Thyroid gland (tissue), 4 donors: ENCODE measurements around the gene CCSER1. TPM values are rescaled to one million over a fixed set of nuclear protein-coding genes. Genes with fewer than 3 reads are reported as not detected.
"Not testable (repeated sequence)": the region's sequence is repeated elsewhere in the genome, so short reads cannot be mapped to it uniquely, and the experiment has no call there.

Experiments used
- DNase-seq, 2 donors: peaks; one replicate each; pipeline ENCODE4 v3.0.0-alpha.2; 2019
- H3K27ac ChIP-seq, 3 donors: fragments of 200-600 bp; sonication (generic); 1 replicate in 2 of 3; 2 replicates in 1 of 3; pipeline ENCODE4 v1.5.1; 2016 to 2019; ENCODE audit warnings: mild to moderate bottlenecking in 1 of 3, moderate library complexity in 1 of 3
- H3K27me3 ChIP-seq: fragments of 200-600 bp; sonication (generic); one replicate; pipeline ENCODE4 v1.5.1; 2019
- H3K36me3 ChIP-seq, 2 donors: fragments of 200-600 bp; sonication (generic); one replicate each; pipeline ENCODE4 v1.5.1; 2016 to 2019
- H3K4me1 ChIP-seq, 2 donors: fragments of 200-600 bp; sonication (generic); one replicate each; pipeline ENCODE4 v1.5.1; 2017 to 2019
- H3K4me3 ChIP-seq, 3 donors: fragments of 200-600 bp; sonication (generic); replicated peaks in 1 of 3; 1 replicate in 2 of 3; 2 replicates in 1 of 3; pipeline ENCODE4 v1.5.1; 2016; ENCODE audit warnings: mild to moderate bottlenecking in 1 of 3
- H3K9me3 ChIP-seq: fragments of 200-600 bp; sonication (generic); one replicate; pipeline ENCODE4 v1.5.1; 2017
- POLR2A ChIP-seq, 2 donors: fragments of 450-650 bp; IDR thresholded peaks; one replicate each; pipeline ENCODE4 v1.6.1; 2017; ENCODE audit warnings: antibody characterized with exemption in 2 of 2, mild to moderate bottlenecking in 2 of 2, moderate library complexity in 1 of 2
- WGBS, 2 donors: methylation state at CpG; one replicate each; pipeline ENCODE4 v1.1.5; 2017; 5-methylcytosine and 5-hydroxymethylcytosine counted together
- intact Hi-C: fragments of 100-400 bp; cut with DNase I; formaldehyde crosslinking; loops from one replicate; pipeline ENCODE4 v1.15.1; 2023
- total RNA-seq, 4 donors: library from RNA; depleted of rRNA; stranded (reverse); fragments of >200 nt; gene quantifications; one replicate each; pipeline ENCODE4 v1.2.3, GENCODE V29; 2016
- TF ChIP-seq, protein P1 (sequence below), 6 experiments: fragments of 200-600 bp in 3 of 6; fragments of 450-650 bp in 3 of 6; sonication (generic) in 3 of 6; IDR thresholded peaks; one replicate each; pipeline ENCODE4 v1.5.1; 2016 to 2019; ENCODE audit warnings: antibody characterized with exemption in 6 of 6, mild to moderate bottlenecking in 2 of 6, inconsistent platforms in 1 of 6, moderate library complexity in 1 of 6

Gene CCSER1
- total RNA-seq, 4 donors from 2014 or later, result 37.7 to 52.3 (median 43.3) TPM

DNA sequence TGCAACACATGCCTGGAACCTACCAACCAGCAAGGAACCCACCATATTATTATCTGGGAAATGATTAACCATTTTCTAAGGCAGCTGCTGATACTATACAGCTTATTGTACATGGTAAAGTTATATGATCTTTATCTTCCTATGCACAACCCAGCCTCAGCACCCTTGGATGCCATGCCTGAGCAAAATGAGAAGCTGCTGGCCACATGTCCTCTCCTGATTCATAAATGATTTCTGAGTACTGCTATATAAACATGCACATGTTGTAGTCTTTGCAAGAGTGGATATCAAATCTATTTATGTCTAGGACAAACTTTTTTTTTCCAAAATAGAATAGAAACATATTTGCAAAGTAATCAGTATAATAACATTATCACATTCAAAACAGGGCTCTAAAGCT lies 1043.6 kb downstream of the CCSER1 start:
- intact Hi-C loops, result no loop called here
- TF ChIP-seq, protein P1, sequence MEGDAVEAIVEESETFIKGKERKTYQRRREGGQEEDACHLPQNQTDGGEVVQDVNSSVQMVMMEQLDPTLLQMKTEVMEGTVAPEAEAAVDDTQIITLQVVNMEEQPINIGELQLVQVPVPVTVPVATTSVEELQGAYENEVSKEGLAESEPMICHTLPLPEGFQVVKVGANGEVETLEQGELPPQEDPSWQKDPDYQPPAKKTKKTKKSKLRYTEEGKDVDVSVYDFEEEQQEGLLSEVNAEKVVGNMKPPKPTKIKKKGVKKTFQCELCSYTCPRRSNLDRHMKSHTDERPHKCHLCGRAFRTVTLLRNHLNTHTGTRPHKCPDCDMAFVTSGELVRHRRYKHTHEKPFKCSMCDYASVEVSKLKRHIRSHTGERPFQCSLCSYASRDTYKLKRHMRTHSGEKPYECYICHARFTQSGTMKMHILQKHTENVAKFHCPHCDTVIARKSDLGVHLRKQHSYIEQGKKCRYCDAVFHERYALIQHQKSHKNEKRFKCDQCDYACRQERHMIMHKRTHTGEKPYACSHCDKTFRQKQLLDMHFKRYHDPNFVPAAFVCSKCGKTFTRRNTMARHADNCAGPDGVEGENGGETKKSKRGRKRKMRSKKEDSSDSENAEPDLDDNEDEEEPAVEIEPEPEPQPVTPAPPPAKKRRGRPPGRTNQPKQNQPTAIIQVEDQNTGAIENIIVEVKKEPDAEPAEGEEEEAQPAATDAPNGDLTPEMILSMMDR (IDR thresholded peaks at IDR 0.05), result no peak
- no peak for TF ChIP-seq POLR2A (IDR thresholded peaks at IDR 0.05)
- no peak for DNase-seq
- H3K4me3 ChIP-seq, result no peak overlapping the region
- no peak overlapping the region for H3K27ac ChIP-seq
- no peaks in the 10 kb centered on the region for H3K9me3 ChIP-seq
- no peaks in the 10 kb centered on the region for H3K27me3 ChIP-seq
- no peaks in the 10 kb centered on the region for H3K4me1 ChIP-seq
- no peaks in the 10 kb centered on the region for H3K36me3 ChIP-seq

DNA sequence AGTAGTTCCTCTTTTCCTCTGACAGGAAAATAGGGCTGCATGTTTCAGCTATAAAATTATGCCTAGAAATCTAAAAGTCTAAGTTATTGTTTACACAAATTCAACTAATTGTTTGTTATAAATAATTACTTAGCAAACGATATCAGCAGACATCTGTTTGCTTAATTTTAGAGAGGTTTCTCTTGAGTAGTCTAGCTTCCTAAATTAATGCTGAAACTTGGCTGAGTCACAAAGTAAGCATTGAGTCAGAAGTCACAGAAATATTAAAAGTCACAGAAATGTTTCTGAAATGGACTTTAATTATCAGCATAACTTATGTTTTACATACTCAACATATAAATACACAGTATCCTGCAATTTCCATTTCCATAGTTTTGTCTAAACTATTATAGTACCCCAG lies 1044.0 kb downstream of the CCSER1 start:
- no peak for DNase-seq
- no peaks in the 10 kb centered on the region for H3K9me3 ChIP-seq
- intact Hi-C loops, result no loop called here
- no peaks in the 10 kb centered on the region for H3K4me1 ChIP-seq
- H3K27me3 ChIP-seq, result no peaks in the 10 kb centered on the region
- WGBS, 2 donors, result 60 to 79% methylated on average over 1 of the region's 1 CpG
- TF ChIP-seq POLR2A (IDR thresholded peaks at IDR 0.05), result no peak
- TF ChIP-seq, protein P1 (IDR thresholded peaks at IDR 0.05), result no peak
- no peak overlapping the region for H3K4me3 ChIP-seq
- no peak overlapping the region for H3K27ac ChIP-seq
- no peaks in the 10 kb centered on the region for H3K36me3 ChIP-seq

DNA sequence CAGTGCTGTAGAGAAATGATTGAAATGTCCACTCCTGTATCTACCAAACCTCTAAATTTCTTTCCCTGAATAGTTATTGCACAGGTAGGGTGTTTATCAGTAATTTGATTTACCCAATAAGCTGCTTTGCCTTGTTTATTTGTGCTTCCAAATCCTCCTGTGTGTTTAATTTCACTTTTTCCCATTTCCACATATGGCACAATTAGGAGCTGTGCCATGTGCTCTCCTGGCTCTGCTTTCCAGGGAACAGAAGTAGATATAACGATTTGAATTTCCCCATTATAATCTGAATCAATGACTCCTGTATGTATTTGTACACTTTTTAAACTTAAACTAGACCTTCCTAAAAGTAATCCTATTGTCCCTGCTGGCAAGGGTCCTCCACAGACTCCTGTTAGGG lies 1057.9 kb downstream of the CCSER1 start:
- 83 to 94% methylated on average over 1 of the region's 1 CpG for WGBS, 2 donors

DNA sequence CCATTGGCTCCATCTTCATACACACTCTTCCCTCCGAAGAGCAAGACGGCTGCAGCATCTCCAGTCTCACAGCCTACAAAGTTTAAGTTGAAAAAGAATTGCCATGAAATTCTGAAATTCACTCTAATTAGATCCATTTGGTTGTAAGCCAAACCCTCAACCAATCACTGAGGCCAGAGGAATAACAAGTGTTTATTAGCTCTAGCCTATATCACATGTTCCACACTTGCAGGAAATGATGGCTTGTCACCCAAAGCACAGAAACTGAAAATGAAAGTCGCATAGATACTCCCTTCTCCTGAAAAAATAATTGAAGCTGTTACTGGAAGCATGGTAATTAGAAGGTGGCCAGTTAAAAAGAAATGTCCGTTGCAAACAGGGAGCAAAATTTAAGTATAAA lies 1071.8 kb downstream of the CCSER1 start:
- Histone ChIP-seq H3K36me3 (no peaks in the 10 kb centered on the region), H3K4me3 (no peak overlapping the region), H3K27ac (no peak overlapping the region), H3K27me3 (no peaks in the 10 kb centered on the region), H3K9me3 (no peaks in the 10 kb centered on the region), H3K4me1 (no peaks in the 10 kb centered on the region)
- WGBS, 2 donors, result 85 to 86% methylated on average over 4 of the region's 4 CpGs
- intact Hi-C loops, result no loop called here
- TF ChIP-seq, protein P1 (IDR thresholded peaks at IDR 0.05), result no peak
- TF ChIP-seq POLR2A (IDR thresholded peaks at IDR 0.05), result no peak
- DNase-seq, result no peak

More for the DNA sequence above, 1057.9 kb downstream of the CCSER1 start:
- H3K36me3 ChIP-seq, DNase-seq, H3K27me3 ChIP-seq, H3K4me1 ChIP-seq, intact Hi-C loops, H3K9me3 ChIP-seq, H3K27ac ChIP-seq, H3K4me3 ChIP-seq: not testable (repeated sequence)

DNA sequence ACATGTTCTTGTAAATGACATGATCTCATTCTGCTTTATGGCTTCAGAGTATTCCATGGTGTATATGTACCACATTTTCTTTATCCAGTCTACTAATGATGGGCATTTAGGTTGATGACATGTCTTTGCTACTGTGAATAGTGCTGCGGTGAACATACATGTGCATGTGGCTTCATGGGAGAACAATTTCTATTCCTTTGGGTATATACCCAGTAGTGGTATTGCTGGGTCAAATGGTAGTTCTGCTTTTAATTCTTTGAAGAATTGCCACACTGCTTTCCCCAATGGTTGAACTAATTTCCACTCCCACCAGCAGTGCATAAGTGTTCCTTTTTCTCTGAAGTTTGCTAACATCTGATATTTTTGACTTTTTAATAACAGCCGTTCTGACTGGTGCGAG lies 1080.3 kb downstream of the CCSER1 start:
- Histone ChIP-seq H3K36me3 (no peaks in the 10 kb centered on the region), H3K4me3 (no peak overlapping the region), H3K9me3 (no peaks in the 10 kb centered on the region), H3K27ac (no peak overlapping the region), H3K4me1 (no peaks in the 10 kb centered on the region), H3K27me3 (no peaks in the 10 kb centered on the region)
- intact Hi-C loops, result no loop called here
- WGBS, 2 donors, result 95 to 99% methylated on average over 3 of the region's 3 CpGs
- TF ChIP-seq, protein P1 (IDR thresholded peaks at IDR 0.05), result no peak
- TF ChIP-seq POLR2A (IDR thresholded peaks at IDR 0.05), result no peak
- DNase-seq, result no peak

DNA sequence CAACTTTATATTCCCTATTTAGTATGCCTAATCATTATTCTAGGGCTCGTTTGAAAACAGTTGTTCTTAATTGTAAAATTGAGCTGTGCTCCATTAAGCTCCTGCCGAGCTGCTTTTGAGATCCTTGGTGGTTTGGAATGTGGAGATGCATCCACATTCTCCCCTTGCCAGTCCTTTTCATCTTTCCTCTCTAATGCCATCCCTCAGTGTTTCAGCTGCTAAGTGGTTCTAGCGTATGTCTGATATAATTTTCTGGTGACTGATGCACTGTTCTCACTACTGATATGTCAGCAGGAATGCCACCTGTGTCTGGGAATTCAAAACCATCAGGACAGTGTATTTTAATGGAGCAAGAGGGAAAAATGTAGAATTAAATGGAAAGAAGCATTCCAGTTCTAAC lies 1085.0 kb downstream of the CCSER1 start:
- Histone ChIP-seq H3K4me3 (no peak overlapping the region), H3K4me1 (no peaks in the 10 kb centered on the region), H3K36me3 (no peaks in the 10 kb centered on the region), H3K27ac (no peak overlapping the region), H3K27me3 (no peaks in the 10 kb centered on the region), H3K9me3 (no peaks in the 10 kb centered on the region)
- no peak for TF ChIP-seq POLR2A (IDR thresholded peaks at IDR 0.05)
- TF ChIP-seq, protein P1 (IDR thresholded peaks at IDR 0.05), result no peak
- intact Hi-C loops, result no loop called here
- 52 to 60% methylated on average over 3 of the region's 3 CpGs for WGBS, 2 donors
- DNase-seq, result no peak

DNA sequence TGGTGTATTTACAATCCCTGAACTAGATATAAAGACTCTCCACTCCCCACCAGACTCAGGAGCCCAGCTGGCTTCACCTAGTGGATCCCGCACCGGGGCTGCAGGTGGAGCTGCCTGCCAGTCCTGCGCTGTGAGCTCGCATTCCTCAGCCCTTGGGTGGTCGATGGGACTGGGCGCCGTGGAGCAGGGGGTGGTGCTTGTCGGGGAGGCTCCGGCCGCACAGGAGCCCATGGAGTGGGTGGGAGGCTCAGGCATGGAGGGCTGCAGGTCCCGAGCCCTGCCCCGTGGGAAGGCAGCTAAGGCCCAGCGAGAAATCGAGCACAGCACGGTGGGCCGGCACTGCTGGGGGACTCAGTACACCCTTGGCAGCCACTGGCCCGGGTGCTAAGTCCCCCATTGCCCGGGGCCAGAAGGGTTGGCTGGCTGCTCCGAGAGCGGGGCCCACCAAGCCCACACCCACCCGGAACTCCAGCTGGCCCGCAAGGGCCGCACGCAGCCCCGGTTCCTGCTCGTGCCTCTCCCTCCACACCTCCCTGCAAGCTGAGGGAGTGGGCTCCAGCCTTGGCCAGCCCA lies 1090.7 kb downstream of the CCSER1 start:
- 91% methylated on average over 4 of the region's 26 CpGs; no CpG with 5 or more reads in 1 of the 2 donors for WGBS, 2 donors
- intact Hi-C loops, result not testable (repeated sequence)

More for the DNA sequence above, 1090.7 kb downstream of the CCSER1 start:
- DNase-seq, H3K27me3 ChIP-seq, H3K36me3 ChIP-seq, H3K27ac ChIP-seq, H3K4me1 ChIP-seq, H3K9me3 ChIP-seq, H3K4me3 ChIP-seq: not testable (repeated sequence)
